Islet precursor cell (in vitro differentiated cells): ENCODE measurements around the gene ALPI.
A peak's percentile ranks its signal among the peaks of the same experiment; 100 is the strongest.
"Not testable (repeated sequence)": the region's sequence is repeated elsewhere in the genome, so short reads cannot be mapped to it uniquely, and the experiment has no call there.

Experiments
- DNase-seq: peaks from one replicate; pipeline ENCODE4 v3.0.0-alpha.2; 2018

Gene ALPI

DNA sequence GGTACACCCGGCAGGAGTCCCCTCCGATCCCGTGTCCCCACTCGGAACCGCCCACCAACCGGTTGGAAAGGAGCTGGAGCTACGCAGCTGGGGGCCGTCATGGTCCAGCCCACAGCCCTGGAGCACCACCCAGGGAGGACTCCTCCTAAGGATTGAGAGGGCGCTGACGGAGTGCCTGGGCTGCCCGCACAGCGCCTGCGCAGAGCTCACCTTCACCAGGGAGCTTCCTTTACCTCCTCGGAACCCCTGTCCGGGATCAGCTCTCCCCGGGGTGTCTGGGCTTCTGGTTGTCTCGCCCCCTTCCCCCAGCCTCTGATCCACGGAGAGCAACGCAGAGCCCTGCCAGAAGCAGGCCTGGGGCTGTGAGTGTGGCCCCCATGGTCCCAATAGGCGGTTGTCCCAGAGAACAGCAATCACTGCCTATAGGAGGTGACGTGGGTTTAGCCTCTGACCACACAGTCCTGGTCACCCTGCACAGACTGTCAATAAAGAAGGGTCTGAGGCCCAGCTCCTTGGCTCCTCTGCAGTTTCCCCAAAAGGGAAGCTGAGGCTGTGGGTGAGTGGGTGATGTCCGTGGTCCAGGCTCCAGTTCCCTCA is 34.7 kb upstream of the ALPI start:
- DNase-seq: peak; percentile 63

DNA sequence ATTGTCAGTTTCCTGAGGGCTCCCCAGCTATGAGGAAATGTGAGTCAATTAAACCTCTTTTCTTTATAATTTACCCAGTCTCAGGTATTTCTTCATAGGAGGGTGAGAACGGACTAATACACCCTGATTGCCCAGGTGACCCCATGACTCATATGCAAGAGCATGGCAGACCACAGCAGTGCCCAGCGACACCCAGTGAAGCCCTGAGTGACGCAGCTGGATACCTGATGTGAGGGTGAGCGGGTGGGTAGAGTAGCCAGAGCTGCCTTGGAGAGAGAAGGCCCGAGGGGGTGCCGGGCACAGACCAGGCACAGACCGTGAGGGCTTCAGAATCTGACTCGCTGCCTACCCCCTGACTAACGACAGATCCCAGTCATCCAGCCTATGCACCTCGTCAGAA is 33.9 kb upstream of the ALPI start:
- peak; percentile 43 for DNase-seq

DNA sequence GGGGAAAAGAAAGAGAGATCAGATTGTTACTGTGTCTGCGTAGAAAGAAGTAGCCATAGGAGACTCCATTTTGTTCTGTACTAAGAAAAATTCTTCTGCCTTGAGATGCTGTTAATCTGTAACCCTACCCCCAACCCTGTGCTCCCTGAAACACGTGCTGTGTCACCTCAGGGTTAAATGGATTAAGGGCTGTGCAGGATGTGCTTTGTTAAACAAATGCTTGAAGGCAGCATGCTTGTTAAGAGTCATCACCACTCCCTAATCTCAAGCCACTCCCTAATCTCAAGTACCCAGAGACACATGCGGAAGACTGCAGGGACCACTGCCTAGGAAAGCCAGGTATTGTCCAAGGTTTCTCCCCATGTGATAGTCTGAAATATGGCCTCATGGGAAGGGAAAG is 33.0 kb upstream of the ALPI start:
- DNase-seq: peak; percentile 4

DNA sequence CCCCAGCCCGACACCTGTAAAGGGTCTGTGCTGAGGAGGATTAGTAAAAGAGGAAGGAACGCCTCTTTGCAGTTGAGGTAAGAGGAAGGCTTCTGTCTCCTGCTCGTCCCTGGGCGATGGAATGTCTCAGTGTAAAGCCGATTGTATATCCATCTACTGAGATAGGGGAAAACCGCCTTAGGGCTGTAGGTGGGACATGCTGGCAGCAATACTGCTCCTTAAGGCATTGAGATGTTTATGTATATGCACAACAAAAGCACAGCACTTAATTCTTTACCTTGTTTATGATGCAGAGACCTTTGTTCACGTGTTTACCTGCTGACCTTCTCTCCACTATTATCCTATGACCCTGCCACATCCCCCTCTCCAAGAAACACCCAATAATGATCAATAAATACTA is 32.5 kb upstream of the ALPI start:
- DNase-seq: peak; percentile 54

DNA sequence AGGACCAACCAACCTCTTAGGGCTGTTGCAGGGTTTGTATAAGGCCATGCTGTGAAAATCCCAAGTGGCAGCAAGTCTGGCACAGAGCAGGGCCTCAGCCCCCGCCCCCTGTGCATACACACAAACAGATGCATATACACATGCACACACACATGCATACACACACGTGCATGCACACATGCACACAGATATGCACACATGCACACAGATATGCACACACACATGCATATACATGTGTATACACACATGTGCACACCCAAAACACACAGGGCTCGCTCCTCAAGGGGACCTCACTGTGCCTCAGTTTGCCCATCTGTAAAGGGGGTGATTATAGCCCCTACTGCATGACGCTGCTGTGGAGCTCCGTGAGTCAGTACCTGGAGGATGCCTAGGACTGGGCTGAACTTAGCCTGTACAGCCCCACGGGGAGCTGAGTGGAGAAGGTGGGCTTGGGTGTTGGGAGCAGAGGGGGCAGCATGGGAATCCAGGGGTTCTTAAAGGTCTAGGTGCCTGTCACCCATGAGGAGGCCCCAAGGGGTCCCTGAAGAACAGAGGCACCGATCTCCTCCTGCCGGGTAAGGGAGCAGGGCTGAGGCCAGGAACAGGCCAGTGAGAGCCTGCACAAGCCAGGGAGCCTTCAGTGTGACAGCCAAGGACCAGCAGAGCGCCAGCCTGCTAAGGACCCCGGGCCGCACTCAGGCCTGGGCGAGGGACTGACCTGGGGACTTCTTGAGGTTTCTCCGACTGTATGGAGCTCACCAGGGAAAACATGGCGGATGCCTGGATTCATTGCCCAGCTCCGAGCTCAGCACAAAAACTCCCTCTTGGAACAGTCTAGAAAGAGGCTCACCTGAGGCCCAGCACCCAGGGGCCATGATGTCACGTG is 24.0 kb upstream of the ALPI start:
- peak; percentile 38 for DNase-seq

DNA sequence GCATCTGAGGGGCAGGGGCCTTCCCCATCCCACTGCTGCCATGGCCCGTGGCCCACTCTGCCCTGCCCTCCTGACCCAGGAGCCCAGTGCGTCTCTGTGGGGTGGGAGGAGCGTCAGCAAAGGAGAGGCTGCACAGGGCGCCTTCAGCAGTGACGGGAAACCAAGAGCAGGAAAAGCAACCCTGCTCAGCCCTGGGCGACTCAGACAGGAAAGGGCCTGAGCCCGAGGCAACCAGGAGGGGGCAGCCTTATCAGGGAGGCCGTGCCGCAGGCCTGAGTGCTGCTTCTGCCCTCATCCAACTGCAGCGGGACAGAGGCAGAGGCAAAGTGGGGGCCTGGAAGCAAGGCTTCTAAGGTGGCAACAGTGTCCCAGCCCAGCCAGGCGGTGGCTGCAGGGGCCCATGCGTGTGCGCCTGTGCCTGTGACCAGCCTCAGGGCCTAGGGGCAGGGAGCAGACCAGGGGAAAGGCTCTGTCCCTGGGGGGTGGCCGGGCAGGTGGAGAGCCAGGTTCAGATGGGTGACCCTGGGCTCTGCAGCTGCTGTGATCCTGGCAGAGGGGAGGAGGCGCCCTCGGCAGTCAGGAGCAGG is 23.3 kb upstream of the ALPI start:
- peak; percentile 89 for DNase-seq

DNA sequence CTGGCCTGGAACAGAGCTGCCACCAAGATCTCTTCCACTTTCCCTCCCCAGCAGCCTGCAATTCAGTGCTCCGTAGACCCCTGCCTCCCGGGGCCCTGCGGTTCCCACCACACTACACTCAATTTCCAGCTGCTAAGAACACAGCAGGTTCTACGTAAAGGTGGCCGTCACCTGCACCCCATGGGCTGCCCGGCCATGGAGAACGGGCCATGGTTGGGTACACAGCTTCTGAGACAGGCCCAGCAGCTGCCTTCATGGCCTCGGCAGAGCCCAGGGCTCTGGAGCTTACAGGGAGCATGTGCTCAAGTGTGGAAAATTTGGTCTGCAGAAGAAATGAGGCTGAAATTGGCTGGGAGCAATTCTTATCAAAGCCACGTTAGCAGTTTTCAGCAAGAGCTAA is 22.3 kb upstream of the ALPI start:
- DNase-seq: peak; percentile 35

DNA sequence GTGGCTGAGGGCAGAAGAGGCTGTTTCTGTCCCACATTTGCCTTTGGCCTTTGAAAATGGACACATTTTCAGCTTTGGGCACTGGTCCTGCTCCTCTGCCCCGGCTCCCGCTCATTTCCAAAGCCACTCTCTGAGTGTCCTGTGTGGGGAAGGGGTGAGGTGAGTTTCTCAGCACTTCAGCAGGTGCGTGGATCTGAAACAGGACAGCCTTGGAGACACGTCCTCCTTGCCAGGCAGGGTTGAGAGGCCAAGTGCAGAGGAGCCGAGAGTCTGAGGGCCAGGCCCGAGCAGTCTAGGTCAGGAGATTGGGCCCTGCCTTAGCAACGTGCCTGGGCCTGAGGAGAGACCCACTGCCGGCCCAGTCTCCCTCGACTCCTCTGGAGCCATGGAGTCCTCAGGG is 21.9 kb upstream of the ALPI start:
- peak; percentile 52 for DNase-seq

DNA sequence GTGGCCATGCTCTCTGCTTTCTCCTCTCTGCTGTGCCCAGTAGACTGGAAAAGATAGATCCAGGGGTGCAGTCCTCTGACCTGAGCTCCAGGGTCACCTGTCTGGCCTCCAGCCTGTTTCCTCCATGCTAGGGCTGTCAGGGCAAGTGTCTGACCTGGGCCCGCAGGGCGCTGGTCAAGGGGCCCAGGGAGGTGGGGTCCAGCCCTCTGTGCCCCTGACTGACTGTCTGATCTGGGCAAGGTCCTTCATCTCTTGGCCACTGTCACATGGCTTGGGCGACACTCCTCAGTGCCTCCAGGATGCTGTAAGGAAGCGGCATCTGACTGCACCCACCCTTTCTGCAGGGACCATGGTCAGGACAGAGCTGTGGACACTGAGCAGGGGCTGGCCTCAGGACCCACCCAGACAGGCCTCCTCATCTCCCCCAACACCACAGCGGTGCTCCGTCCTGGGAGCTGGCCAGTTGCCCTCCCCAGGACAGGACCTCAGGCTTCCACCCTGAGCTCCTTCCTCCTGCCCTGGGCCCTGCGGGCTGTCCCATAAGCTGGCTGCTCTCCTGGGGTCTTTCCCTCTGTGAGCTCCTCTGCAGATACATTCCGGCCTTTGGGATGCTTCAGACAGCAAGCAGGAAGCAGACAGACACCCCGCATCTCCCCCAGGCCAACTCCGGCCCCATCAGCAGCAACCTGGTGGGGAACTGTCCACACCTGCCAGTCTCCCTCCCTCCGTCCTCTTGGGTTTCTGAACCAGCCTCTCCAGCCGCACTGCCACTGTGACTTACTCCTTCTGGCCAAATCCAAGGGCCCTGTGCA is 21.2 kb upstream of the ALPI start:
- DNase-seq: peak; percentile 43

DNA sequence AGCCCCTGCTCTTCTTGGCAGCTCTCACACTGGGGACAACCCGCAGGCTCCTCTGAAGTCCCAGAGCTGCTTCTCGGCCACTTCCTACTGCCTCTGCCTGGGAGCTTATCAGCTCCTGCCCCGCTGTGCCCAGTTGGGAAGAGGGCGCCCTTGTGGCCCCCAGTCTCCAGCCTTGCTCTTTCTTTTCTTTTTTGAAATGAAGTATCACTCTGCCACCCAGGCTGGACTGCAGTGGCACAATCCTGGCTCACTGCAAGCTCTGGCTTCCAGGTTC is 20.6 kb upstream of the ALPI start:
- no peak for DNase-seq

DNA sequence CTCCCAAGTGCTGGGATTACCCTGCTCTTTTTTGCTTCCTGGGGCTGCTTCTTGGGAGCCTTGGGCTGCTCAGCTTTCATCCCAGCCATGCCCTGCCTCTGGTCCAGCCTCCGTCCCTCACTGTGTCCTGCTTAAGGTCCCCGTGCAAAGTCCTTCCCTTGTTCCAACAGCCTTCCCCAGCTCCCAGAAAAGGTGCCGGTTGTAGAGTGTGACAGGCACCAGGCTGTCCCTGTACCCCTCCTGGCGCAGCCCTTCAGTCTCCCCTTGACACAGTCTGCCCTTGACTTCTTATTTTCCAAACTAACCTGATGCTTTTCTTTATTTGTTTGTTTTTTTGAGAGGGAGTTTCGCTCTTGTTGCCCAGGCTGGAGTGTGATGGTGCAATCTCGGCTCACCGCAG is 20.1 kb upstream of the ALPI start:
- peak; percentile 24 for DNase-seq

DNA sequence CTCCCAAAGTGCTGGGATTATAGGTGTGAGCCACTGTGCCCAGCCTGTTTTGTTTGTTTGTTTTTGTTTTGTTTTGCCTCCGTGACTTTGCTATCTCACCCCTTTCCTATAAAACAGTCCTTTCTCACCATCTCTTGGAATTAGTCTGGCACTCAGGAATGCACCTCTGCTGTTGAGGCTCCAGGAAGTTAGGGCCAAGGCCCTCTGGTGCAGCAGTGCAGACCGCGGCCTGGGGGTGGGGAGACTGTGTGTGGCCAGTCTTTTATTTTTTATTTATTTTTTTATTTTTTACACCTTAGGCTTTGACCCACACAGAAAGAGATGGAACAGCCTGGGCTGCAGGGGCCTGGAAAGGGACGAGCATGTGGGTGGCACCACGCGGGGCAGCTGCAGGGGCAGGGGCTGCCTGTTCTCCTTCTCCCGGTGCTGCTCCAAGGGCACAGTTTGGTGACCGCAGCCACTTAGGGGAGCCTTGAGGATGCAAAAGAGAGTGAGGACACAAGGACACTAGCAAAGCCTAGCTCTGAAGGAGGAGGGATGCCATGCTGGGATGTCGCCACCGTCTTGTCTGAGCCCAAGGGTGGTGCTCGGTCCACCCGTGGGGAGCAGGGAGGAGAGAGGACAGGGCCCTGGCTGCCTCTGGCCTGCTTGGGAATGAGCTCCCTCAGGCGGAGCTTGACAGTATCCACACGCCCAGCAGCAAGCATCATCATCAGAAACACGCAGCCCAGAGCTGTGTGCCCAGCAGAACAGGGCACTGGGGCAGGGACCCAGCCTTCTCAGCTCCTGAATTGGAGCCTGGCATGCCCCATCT is 19.4 kb upstream of the ALPI start:
- peak; percentile 76 for DNase-seq

DNA sequence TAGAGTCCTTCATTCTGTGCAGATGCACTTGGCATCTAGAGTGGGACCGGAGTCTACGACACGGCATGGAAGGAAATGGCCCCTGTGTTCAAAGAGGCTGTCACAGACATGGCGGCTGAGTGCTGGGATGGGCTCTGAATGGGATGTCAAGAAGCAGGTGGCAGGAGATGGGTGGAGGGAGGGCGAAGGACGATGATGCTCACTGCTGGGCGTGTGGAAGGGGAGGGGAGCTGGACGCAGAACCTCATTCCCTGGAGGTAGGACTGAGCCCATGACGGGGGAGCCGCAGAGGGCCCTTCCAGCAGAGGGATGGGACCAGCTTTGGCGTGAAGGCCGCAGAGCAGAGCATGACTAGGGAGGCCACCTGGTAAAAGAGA is 18.8 kb upstream of the ALPI start:
- no peak for DNase-seq

DNA sequence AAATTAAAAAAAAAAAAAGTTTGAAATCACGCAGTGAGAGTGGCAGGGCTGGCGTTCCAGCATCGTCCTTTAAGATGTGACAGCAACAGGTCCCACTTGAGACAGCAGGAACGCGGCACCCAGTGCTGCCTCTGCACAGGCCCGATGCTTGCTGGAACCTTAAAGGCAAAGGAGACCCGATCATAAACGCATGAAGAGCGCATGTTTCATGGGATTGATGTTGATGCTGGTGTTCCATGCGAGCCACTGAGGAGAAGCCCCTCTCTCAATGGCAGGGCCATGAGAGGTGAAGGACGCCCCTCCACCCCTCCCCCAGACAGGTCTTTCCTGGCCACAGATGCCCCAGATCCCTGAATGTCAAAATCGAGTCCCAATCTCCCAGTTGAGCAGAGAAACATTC is 17.9 kb upstream of the ALPI start:
- DNase-seq: peak; percentile 43

DNA sequence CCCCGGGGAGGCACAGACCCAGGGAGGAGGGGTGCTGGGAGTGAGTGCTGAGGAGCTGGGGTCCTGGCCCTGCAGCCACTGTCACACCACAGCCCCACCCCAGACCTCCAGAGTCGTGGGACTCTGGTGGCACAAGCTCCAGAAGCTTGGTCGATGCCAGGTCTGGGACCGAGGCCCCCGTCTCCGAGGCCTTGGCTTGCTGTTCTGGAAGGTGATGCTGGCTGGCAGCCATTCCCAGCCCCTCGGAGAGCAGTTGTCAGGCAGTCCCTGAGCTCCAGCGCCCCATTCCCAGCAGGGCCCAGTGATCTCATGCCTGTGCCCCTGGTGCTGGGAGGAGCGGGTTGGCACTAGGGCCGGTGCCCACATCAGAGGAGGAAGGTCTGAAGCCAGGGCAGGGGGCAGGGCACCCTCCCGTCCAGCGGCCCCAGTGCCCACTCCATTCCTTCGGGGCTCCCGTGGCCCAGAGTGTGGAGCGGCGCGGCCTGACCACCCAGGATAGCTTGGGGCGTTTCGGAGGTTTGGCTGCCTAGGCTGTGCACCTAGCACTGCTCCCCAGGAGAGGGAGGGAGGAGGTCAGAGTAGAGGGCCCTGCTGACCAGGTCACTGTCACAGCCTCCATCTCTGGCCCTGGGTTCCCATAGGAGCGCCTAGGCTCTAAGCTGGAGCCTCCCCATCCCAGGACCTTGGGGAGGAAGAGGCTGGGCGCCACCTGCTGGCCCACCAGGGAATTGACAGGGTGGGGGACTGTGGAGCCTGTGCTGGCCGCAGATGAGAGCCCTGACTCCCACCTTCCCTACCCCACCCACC is 16.8 kb upstream of the ALPI start:
- DNase-seq: peak; percentile 71

DNA sequence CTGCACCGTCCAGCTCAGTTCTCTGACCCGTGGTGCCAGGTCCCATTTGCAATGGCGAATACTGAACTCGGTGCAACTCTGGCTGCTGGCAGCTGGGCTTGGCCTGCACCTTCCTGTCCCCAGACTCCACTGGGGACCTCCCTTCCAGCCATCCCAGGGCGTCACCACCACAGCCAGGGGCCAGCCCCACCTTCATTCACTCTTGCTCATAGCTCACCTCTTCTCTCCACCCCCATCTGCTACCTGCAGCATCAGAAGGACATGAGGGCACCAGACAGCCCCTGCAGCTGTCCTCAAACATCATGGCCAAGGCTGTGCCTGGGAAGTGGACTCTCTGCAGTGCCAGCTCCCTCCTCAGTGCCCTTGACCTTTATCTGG is 16.2 kb upstream of the ALPI start:
- peak; percentile 55 for DNase-seq

DNA sequence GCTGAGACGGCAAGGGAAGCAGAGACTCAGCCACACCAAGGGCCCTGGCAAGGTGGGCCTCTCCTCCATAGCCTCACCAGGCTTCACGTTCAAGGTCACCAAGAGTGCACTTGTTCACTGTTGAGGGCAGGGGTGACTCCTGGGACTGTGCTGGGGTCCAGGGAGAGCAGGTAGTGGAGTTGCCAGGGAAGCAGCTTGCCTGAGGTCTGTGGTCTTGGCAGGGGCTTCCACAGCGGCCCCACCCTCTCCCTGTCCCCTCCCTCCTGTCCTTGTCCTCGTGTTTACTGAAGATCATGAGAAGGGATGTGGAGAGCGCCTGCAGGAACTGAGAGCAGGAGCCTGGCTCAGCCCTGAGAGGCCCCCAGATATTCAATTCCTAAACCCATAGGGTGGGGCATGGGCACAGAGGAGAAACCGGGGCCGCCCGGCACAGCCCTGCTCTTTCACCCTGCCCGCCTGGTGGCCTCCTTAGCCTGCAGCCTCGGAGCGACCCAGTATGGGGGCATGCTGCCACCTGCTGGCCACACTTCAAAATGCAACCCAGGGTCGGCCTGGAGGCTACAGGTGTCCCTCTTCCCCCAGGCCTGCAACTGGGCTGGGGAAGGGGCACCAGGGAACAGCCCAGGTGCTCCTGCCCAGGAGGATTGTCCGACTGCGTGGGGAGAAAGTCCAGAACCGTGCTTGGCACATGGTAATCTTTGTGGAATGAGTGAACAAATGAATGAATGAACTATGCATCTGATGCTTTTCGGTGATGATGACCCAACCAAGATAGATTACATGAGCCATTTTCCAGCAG is 15.5 kb upstream of the ALPI start:
- DNase-seq: peak; percentile 94

DNA sequence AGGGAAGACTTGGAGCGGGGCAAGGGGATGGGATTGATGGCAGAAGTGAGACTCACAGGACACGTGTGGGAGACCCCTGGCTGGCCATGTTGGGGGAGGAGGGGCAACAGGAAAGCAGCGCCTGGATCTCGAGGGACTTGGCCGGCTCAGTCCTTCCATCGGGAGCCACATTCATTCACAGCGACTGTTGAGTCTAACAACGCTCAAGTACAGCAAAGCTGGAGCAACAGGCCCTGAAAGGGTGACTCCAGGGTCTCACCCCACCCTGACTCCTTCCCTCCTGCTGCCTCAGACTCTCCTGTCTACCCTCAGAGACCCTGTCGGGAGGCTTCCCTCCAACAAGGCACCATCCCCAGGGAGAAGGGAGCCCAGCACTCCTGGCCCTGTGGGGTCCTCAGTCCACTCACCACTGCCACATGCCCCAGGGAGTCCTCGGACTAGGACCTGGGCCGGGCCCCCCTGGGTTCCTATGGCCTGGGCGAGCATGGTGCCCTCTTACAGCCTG is 14.8 kb upstream of the ALPI start:
- DNase-seq: peak; percentile 45

DNA sequence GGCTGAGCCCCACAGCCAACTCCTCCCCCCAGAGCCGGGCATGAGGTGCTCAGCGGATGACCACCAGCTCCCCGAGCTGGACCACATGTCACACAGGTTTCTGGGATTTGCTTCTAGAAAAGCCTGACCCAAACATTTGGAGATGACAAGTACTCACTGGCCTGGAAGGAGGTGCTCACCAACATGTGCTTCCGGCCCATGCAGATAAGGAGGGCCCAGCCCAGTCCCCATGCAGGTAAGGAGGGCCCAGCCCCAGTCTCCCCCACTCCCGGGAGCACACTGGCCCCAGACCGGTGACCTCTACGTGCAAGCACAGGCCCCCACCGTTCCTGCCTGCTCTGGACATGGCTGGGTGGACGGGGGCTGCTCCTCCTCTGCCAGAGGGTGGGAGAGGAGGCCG is 14.0 kb upstream of the ALPI start:
- peak; percentile 50 for DNase-seq

DNA sequence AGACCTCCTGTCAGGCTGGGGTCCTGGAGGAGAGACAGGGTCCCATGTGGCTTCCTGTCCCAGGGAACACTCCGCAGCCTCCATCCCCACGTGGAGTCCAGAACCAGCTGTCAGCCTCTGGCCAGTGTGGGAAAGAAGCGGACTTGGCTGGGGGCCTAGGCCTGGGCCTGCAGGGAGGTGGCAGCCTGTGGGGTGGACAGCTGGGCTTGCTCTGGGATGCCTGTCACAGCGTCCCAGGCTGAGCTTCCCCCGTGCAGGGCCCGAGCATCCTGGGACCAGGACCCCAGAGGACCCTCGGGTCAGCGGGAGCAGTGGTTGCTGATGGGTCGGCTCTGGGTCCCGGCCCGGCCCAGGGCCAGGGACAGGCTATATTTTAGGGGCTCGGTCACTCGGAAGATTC is 13.5 kb upstream of the ALPI start:
- DNase-seq: peak; percentile 31

DNA sequence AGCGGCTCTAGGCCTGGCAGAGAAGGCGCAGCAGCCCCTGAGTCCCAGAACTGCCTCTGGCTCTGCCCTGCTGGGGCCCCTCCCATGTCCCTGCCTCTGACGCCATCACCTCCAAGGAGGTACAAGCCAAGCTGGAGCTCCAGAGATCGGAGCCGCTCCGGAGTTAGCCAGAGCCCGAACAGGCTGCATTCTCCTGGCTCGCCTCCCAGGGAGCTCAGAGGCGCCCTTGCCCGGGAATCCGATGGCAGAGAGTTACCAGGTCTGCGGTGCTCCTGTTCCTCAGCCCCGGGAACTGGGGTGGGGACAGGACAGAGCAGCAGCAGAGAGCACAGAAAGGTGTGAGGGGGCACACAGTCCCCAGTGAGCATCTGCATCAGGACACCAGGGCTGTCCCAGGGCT is 12.9 kb upstream of the ALPI start:
- not testable (repeated sequence) for DNase-seq
